Neuronal stem cell (in vitro differentiated cells): ENCODE measurements around the gene HOXA2.

Experiments
- DNase-seq: peaks from one replicate; pipeline ENCODE4 v3.0.0-alpha.2; 2013; ENCODE audit warnings: low spot score
- H2AFZ ChIP-seq: one replicate; pipeline ENCODE4 v1.6.1; 2013; ENCODE audit warnings: mild to moderate bottlenecking, low read length, inconsistent platforms
- H2AK5ac ChIP-seq: 2 replicates; pipeline ENCODE4 v1.6.1; 2013; ENCODE audit warnings: low read depth, mild to moderate bottlenecking, inconsistent platforms, low read length, moderate library complexity, mixed read lengths
- H2BK120ac ChIP-seq: 2 replicates; pipeline ENCODE4 v1.6.1; 2013; ENCODE audit warnings: low read depth, mild to moderate bottlenecking, inconsistent platforms, low read length, moderate library complexity, mixed read lengths
- H2BK12ac ChIP-seq: one replicate; pipeline ENCODE4 v1.6.1; 2013; ENCODE audit warnings: low read length, inconsistent platforms
- H2BK15ac ChIP-seq: 2 replicates; pipeline ENCODE4 v1.6.1; 2013; ENCODE audit warnings: mild to moderate bottlenecking, low read length, inconsistent platforms, mixed read lengths
- H2BK5ac ChIP-seq: one replicate; pipeline ENCODE4 v1.6.1; 2013; ENCODE audit warnings: inconsistent platforms, mild to moderate bottlenecking, low read length, moderate library complexity
- H3K14ac ChIP-seq: one replicate; pipeline ENCODE4 v1.6.1; 2013; ENCODE audit warnings: low read length, inconsistent platforms
- H3K18ac ChIP-seq: 2 replicates; pipeline ENCODE4 v1.6.1; 2013; ENCODE audit warnings: low read length, inconsistent platforms
- H3K23ac ChIP-seq: 2 replicates; pipeline ENCODE4 v1.6.1; 2013; ENCODE audit warnings: low read depth, mild to moderate bottlenecking, mixed read lengths, low read length, inconsistent platforms; ENCODE audit not compliant: poor library complexity
- H3K27ac ChIP-seq: replicated peaks from 3 replicates; pipeline ENCODE4 v1.5.1; 2013; ENCODE audit warnings: low read length, inconsistent platforms
- H3K27me3 ChIP-seq, 3 experiments: 2 replicates each; pipeline ENCODE4 v1.6.1; 2013; ENCODE audit warnings: low read length in 3 of 3, mild to moderate bottlenecking in 2 of 3, inconsistent platforms in 1 of 3, low read depth in 1 of 3, mixed read lengths in 1 of 3, moderate library complexity in 1 of 3; ENCODE audit not compliant: control insufficient read depth in 3 of 3, insufficient read depth in 3 of 3
- H3K36me3 ChIP-seq, 2 donors: replicated peaks in 1 of 2; 2 replicates each; pipeline ENCODE4 v1.6.1; 2013; ENCODE audit warnings: low read length in 2 of 2; ENCODE audit not compliant: control insufficient read depth in 2 of 2, insufficient read depth in 2 of 2
- H3K4ac ChIP-seq: 2 replicates; pipeline ENCODE4 v1.6.1; 2013; ENCODE audit warnings: inconsistent platforms, mild to moderate bottlenecking, low read length, moderate library complexity
- H3K4me1 ChIP-seq, 2 donors: 1 replicate in 1 of 2; 2 replicates in 1 of 2; pipeline ENCODE4 v1.6.1; 2013; ENCODE audit warnings: low read length in 2 of 2, low read depth in 1 of 2; ENCODE audit not compliant: control insufficient read depth in 2 of 2, insufficient read depth in 1 of 2
- H3K4me2 ChIP-seq: one replicate; pipeline ENCODE4 v1.6.1; 2013; ENCODE audit warnings: mild to moderate bottlenecking, low read length, inconsistent platforms; ENCODE audit not compliant: insufficient read depth, poor library complexity, severe bottlenecking
- H3K4me3 ChIP-seq, 2 donors: 2 replicates each; pipeline ENCODE4 v1.5.1; 2013; ENCODE audit warnings: low read length in 2 of 2, mild to moderate bottlenecking in 2 of 2, inconsistent platforms in 1 of 2, moderate library complexity in 1 of 2
- H3K79me1 ChIP-seq: one replicate; pipeline ENCODE4 v1.6.1; 2013; ENCODE audit warnings: low read depth, mild to moderate bottlenecking, inconsistent platforms, low read length, moderate library complexity
- H3K9ac ChIP-seq: one replicate; pipeline ENCODE4 v1.6.1; 2013; ENCODE audit warnings: mild to moderate bottlenecking, low read depth, low read length, inconsistent platforms; ENCODE audit not compliant: poor library complexity
- H3K9me3 ChIP-seq, 2 donors: replicated peaks in 1 of 2; 2 replicates each; pipeline versions ENCODE3 to v1.6.1; 2013; ENCODE audit warnings: low read length in 2 of 2, mild to moderate bottlenecking in 2 of 2, inconsistent platforms in 1 of 2, low read depth in 1 of 2, mixed read lengths in 1 of 2, moderate library complexity in 1 of 2; ENCODE audit not compliant: control insufficient read depth in 2 of 2, insufficient read depth in 1 of 2
- H4K8ac ChIP-seq: one replicate; pipeline ENCODE4 v1.6.1; 2013; ENCODE audit warnings: low read depth, mild to moderate bottlenecking, inconsistent platforms, low read length, moderate library complexity
- H4K91ac ChIP-seq: one replicate; pipeline ENCODE4 v1.6.1; 2013; ENCODE audit warnings: low read length, low read depth, mild to moderate bottlenecking, inconsistent platforms; ENCODE audit not compliant: poor library complexity
- WGBS, 2 donors: extraction: QIAGEN DNeasy Blood & Tissue Kit; methylation state at CpG; one replicate each; pipeline ENCODE4 v1.1.7; 2013; ENCODE audit warnings: missing lambda C conversion rate in 2 of 2, mixed read lengths in 1 of 2; ENCODE audit not compliant: insufficient read length in 2 of 2, insufficient replicate concordance in 1 of 2; ENCODE audit errors: extremely low coverage in 2 of 2; 5-methylcytosine and 5-hydroxymethylcytosine counted together

Gene HOXA2

GRCh38 chr7:27099453-27100370 is 2.8 kb downstream of the HOXA2 start:
- Histone ChIP-seq H2AFZ (no peak overlapping the region), H2BK12ac (no peak overlapping the region), H3K14ac (no peak overlapping the region), H3K27ac (no peak overlapping the region), H3K4me2 (no peak overlapping the region), H3K9me3 (peaks cover 2 to 3% of the 10 kb centered on the region in 2 donors), H2BK120ac (no peak overlapping the region), H2AK5ac (no peak overlapping the region), H3K9ac (no peak overlapping the region), H2BK5ac (no peak overlapping the region), H3K4me3 (no peak overlapping the region), H3K4ac (no peak overlapping the region), H4K8ac (no peak overlapping the region), H3K27me3 (peaks cover 67 to 100% (median 93%) of the 10 kb centered on the region in 3 experiments), H2BK15ac (no peak overlapping the region), H4K91ac (no peak overlapping the region), H3K79me1 (no peaks in the 10 kb centered on the region), H3K36me3 (no peaks in the 10 kb centered on the region), H3K23ac (no peak overlapping the region), H3K4me1 (peaks cover 0 to 1% of the 10 kb centered on the region in 2 donors), H3K18ac (no peak overlapping the region)
- WGBS, 2 donors, result no CpG with 5 or more reads among the region's 8 CpGs
- DNase-seq, result peak; percentile 3

GRCh38 chr7:27098578-27099451 is 3.7 kb downstream of the HOXA2 start:
- H3K4me2 ChIP-seq, result no peak overlapping the region
- no peak overlapping the region for H4K8ac ChIP-seq
- H3K4me1 ChIP-seq, result peaks cover 0 to 1% of the 10 kb centered on the region in 2 donors
- no peak overlapping the region for H2BK15ac ChIP-seq
- no peaks in the 10 kb centered on the region for H3K36me3 ChIP-seq
- DNase-seq, result peak; percentile 42
- no peaks in the 10 kb centered on the region for H3K79me1 ChIP-seq
- H3K14ac ChIP-seq, result no peak overlapping the region
- no peak overlapping the region for H4K91ac ChIP-seq
- H2AK5ac ChIP-seq, result no peak overlapping the region
- peak overlapping the region; percentile 22 for H2AFZ ChIP-seq
- H3K27ac ChIP-seq, result no peak overlapping the region
- H2BK12ac ChIP-seq, result no peak overlapping the region
- no peak overlapping the region for H3K4ac ChIP-seq
- H3K18ac ChIP-seq, result no peak overlapping the region
- H3K9ac ChIP-seq, result no peak overlapping the region
- no peak overlapping the region for H2BK5ac ChIP-seq
- H3K4me3 ChIP-seq, result no peak overlapping the region
- H3K23ac ChIP-seq, result no peak overlapping the region
- H3K27me3 ChIP-seq, result peaks cover 63 to 100% (median 93%) of the 10 kb centered on the region in 3 experiments
- H3K9me3 ChIP-seq, result peaks cover 2 to 3% of the 10 kb centered on the region in 2 donors
- WGBS, 2 donors, result no CpG with 5 or more reads among the region's 38 CpGs
- H2BK120ac ChIP-seq, result no peak overlapping the region

- no peaks in the 10 kb centered on the region for H3K79me1 ChIP-seq
- no peak overlapping the region for H3K27ac ChIP-seq
- peaks cover 0 to 1% of the 10 kb centered on the region in 2 donors for H3K4me1 ChIP-seq
- H2BK5ac ChIP-seq, result no peak overlapping the region
- no peak overlapping the region for H3K4me2 ChIP-seq
- no peak overlapping the region for H3K23ac ChIP-seq
- WGBS, 2 donors, result no CpG with 5 or more reads among the region's 35 CpGs
- H2AFZ ChIP-seq, result peak overlapping the region; percentile 22
- H3K9me3 ChIP-seq, result peaks cover 2 to 3% of the 10 kb centered on the region in 2 donors
- no peak overlapping the region for H2BK12ac ChIP-seq
- H3K9ac ChIP-seq, result no peak overlapping the region
- peak; percentile 32 for DNase-seq
- H3K27me3 ChIP-seq, result peaks cover 57 to 100% (median 93%) of the 10 kb centered on the region in 3 experiments
- H2BK15ac ChIP-seq, result no peak overlapping the region
- no peak overlapping the region for H3K14ac ChIP-seq
- H3K18ac ChIP-seq, result no peak overlapping the region
- H3K4ac ChIP-seq, result no peak overlapping the region
- no peak overlapping the region for H3K4me3 ChIP-seq
- H3K36me3 ChIP-seq, result no peaks in the 10 kb centered on the region
- no peak overlapping the region for H4K91ac ChIP-seq
- H2AK5ac ChIP-seq, result no peak overlapping the region
- no peak overlapping the region for H4K8ac ChIP-seq
- H2BK120ac ChIP-seq, result no peak overlapping the region
Observed at GRCh38 chr7:27097686-27098577, 4.6 kb downstream of the HOXA2 start.
